SK-N-SH treated with all-trans-retinoic acid at 6 μM for 48 hours (cell line): ENCODE results near the gene BPIFA2.

Experiments used
- ARNTL ChIP-seq: fragments of 450-650 bp; formaldehyde crosslinking; IDR thresholded peaks from 2 replicates; pipeline ENCODE4 v1.5.0; 2020; ENCODE audit warnings: low read depth, mild to moderate bottlenecking, moderate library complexity, borderline replicate concordance
- BACH2 ChIP-seq: fragments of 250-450 bp; sonication (Bioruptor Pico); IDR thresholded peaks from 2 replicates; pipeline ENCODE4 v1.9.0; 2021; ENCODE audit warnings: mild to moderate bottlenecking, borderline replicate concordance
- CREB5 ChIP-seq: fragments of 250-450 bp; sonication (Bioruptor Pico); IDR thresholded peaks from 2 replicates; pipeline ENCODE4 v1.5.1; 2020; ENCODE audit warnings: low read depth, mild to moderate bottlenecking, moderate library complexity
- ESRRG ChIP-seq: fragments of 250-450 bp; sonication (Bioruptor Pico); IDR thresholded peaks from 2 replicates; pipeline ENCODE4 v1.6.1; 2021; ENCODE audit warnings: mild to moderate bottlenecking
- OSR1 ChIP-seq: fragments of 250-450 bp; sonication (Bioruptor Pico); IDR thresholded peaks from 2 replicates; pipeline ENCODE4 v1.8.0; 2022; ENCODE audit warnings: moderate library complexity, mild to moderate bottlenecking, inconsistent platforms
- PATZ1 ChIP-seq: fragments of 250-450 bp; sonication (Bioruptor Pico); IDR thresholded peaks from 2 replicates; pipeline ENCODE4 v1.8.0; 2020; ENCODE audit warnings: mild to moderate bottlenecking, moderate library complexity, borderline replicate concordance
- POU6F1 ChIP-seq: fragments of 250-450 bp; sonication (Bioruptor Pico); IDR thresholded peaks from 2 replicates; pipeline ENCODE4 v1.8.0; 2021; ENCODE audit warnings: low read depth, mild to moderate bottlenecking, moderate library complexity, borderline replicate concordance
- PPARA ChIP-seq: fragments of 250-450 bp; sonication (Bioruptor Pico); IDR thresholded peaks from 2 replicates; pipeline ENCODE4 v1.5.0; 2020; ENCODE audit warnings: mild to moderate bottlenecking, borderline replicate concordance
- RARB ChIP-seq: fragments of 250-450 bp; sonication (Bioruptor Pico); IDR thresholded peaks from 2 replicates; pipeline ENCODE4 v1.8.0; 2021; ENCODE audit warnings: mild to moderate bottlenecking, moderate library complexity
- TCF4 ChIP-seq: fragments of 250-450 bp; sonication (Bioruptor Pico); IDR thresholded peaks from 2 replicates; pipeline ENCODE4 v1.8.0; 2021; ENCODE audit warnings: mild to moderate bottlenecking, moderate library complexity, borderline replicate concordance
- ZFP30 ChIP-seq: fragments of 450-650 bp; formaldehyde crosslinking; IDR thresholded peaks from 2 replicates; pipeline ENCODE4 v1.5.0; 2022; ENCODE audit warnings: mild to moderate bottlenecking, moderate library complexity
- ZNF70 ChIP-seq: fragments of 450-650 bp; formaldehyde crosslinking; IDR thresholded peaks from 2 replicates; pipeline ENCODE4 v1.5.0; 2020; ENCODE audit warnings: mild to moderate bottlenecking, moderate library complexity
- ZNF8 ChIP-seq: fragments of 450-650 bp; formaldehyde crosslinking; IDR thresholded peaks from 2 replicates; pipeline ENCODE4 v1.5.0; 2020; ENCODE audit warnings: mild to moderate bottlenecking, moderate library complexity
- TF ChIP-seq, protein P1 (sequence below): fragments of 250-450 bp; sonication (Bioruptor Pico); IDR thresholded peaks from 2 replicates; pipeline ENCODE4 v1.5.0; 2020; ENCODE audit warnings: mild to moderate bottlenecking, moderate library complexity

- TF ChIP-seq RARB (CRISPR knock-in tag) (no peak), PPARA (CRISPR knock-in tag) (no peak), PATZ1 (CRISPR knock-in tag) (no peak), ZNF8 (CRISPR knock-in tag) (no peak), ESRRG (CRISPR knock-in tag) (no peak), BACH2 (no peak), ARNTL (no peak), ZNF70 (CRISPR knock-in tag) (no peak), CREB5 (CRISPR knock-in tag) (no peak), OSR1 (CRISPR knock-in tag) (no peak), TCF4 (CRISPR knock-in tag) (no peak), POU6F1 (CRISPR knock-in tag) (no peak), ZFP30 (CRISPR knock-in tag) (no peak)
- TF ChIP-seq, protein P1, sequence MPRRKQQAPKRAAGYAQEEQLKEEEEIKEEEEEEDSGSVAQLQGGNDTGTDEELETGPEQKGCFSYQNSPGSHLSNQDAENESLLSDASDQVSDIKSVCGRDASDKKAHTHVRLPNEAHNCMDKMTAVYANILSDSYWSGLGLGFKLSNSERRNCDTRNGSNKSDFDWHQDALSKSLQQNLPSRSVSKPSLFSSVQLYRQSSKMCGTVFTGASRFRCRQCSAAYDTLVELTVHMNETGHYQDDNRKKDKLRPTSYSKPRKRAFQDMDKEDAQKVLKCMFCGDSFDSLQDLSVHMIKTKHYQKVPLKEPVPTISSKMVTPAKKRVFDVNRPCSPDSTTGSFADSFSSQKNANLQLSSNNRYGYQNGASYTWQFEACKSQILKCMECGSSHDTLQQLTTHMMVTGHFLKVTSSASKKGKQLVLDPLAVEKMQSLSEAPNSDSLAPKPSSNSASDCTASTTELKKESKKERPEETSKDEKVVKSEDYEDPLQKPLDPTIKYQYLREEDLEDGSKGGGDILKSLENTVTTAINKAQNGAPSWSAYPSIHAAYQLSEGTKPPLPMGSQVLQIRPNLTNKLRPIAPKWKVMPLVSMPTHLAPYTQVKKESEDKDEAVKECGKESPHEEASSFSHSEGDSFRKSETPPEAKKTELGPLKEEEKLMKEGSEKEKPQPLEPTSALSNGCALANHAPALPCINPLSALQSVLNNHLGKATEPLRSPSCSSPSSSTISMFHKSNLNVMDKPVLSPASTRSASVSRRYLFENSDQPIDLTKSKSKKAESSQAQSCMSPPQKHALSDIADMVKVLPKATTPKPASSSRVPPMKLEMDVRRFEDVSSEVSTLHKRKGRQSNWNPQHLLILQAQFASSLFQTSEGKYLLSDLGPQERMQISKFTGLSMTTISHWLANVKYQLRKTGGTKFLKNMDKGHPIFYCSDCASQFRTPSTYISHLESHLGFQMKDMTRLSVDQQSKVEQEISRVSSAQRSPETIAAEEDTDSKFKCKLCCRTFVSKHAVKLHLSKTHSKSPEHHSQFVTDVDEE (CRISPR knock-in tag): no peak
These were observed 12.2 kb downstream of the BPIFA2 start for GRCh38 chr20:33180169-33180568.
